ENCODE results near the gene CAD.
"Not testable (repeated sequence)": the region's sequence is repeated elsewhere in the genome, so short reads cannot be mapped to it uniquely, and the experiment has no call there.

CAD gene

GRCh38 chr2:27264753-27265535 is 47.8 kb downstream of the CAD start:
- TF ChIP-seq CTCF (IDR thresholded peaks at IDR 0.05; ENCODE audit: low read depth, low read length, poor library complexity, severe bottlenecking), result peak; percentile 73
- TF ChIP-seq EZH2phosphoT487 (IDR thresholded peaks at IDR 0.05; ENCODE audit: borderline replicate concordance, low read length), result no peak
- H3K27ac ChIP-seq (ENCODE audit: low read depth, low read length), result no peak overlapping the region
- no peaks in the 10 kb centered on the region for H3K36me3 ChIP-seq (ENCODE audit: control insufficient read depth, low read length)
- no peaks in the 10 kb centered on the region for H3K79me2 ChIP-seq (ENCODE audit: control insufficient read depth, low read length)
- H3K27me3 ChIP-seq (ENCODE audit: control insufficient read depth, low read length), result peaks cover 68% of the 10 kb centered on the region
- peak overlapping the region; percentile 89 for H3K4me2 ChIP-seq (ENCODE audit: low read length)
- H3K4me1 ChIP-seq (ENCODE audit: control insufficient read depth, low read length), result peaks cover 33% of the 10 kb centered on the region
- H3K4me3 ChIP-seq (ENCODE audit: low read length), result peak overlapping the region; percentile 78
- no peaks in the 10 kb centered on the region for H3K9me3 ChIP-seq (ENCODE audit: control insufficient read depth, insufficient read depth, low read length)
- no peaks in the 10 kb centered on the region for H3F3A ChIP-seq (ENCODE audit: control insufficient read depth, insufficient read depth)
- no peaks in the 10 kb centered on the region for H4K20me1 ChIP-seq (ENCODE audit: control insufficient read depth, insufficient read depth, low read depth, low read length)
- H3K9me2 ChIP-seq (replicated peaks; ENCODE audit: control insufficient read depth, low read length), result no peaks in the 10 kb centered on the region

GRCh38 chr2:27265536-27265870 is 48.3 kb downstream of the CAD start:
- Histone ChIP-seq H3K4me1 (ENCODE audit: control insufficient read depth, low read length) (peaks cover 33% of the 10 kb centered on the region), H3F3A (ENCODE audit: control insufficient read depth, insufficient read depth) (no peaks in the 10 kb centered on the region), H3K4me3 (ENCODE audit: low read length) (no peak overlapping the region), H4K20me1 (ENCODE audit: control insufficient read depth, insufficient read depth, low read depth, low read length) (no peaks in the 10 kb centered on the region), H3K27me3 (ENCODE audit: control insufficient read depth, low read length) (peaks cover 62% of the 10 kb centered on the region), H3K9me3 (ENCODE audit: control insufficient read depth, insufficient read depth, low read length) (no peaks in the 10 kb centered on the region), H3K79me2 (ENCODE audit: control insufficient read depth, low read length) (no peaks in the 10 kb centered on the region), H3K9me2 (replicated peaks; ENCODE audit: control insufficient read depth, low read length) (no peaks in the 10 kb centered on the region), H3K27ac (ENCODE audit: low read depth, low read length) (no peak overlapping the region), H3K36me3 (ENCODE audit: control insufficient read depth, low read length) (no peaks in the 10 kb centered on the region), H3K4me2 (ENCODE audit: low read length) (no peak overlapping the region; the same call in 1 of the 2 replicates)
- no peak for TF ChIP-seq EZH2phosphoT487 (IDR thresholded peaks at IDR 0.05; ENCODE audit: borderline replicate concordance, low read length)
- TF ChIP-seq CTCF (IDR thresholded peaks at IDR 0.05; ENCODE audit: low read depth, low read length, poor library complexity, severe bottlenecking), result no peak

GRCh38 chr2:27268296-27268695 is 51.1 kb downstream of the CAD start:
- not testable (repeated sequence) for H3K9me3 ChIP-seq (ENCODE audit: control insufficient read depth, insufficient read depth, low read length); H3K36me3 ChIP-seq (ENCODE audit: control insufficient read depth, low read length); H4K20me1 ChIP-seq (ENCODE audit: control insufficient read depth, insufficient read depth, low read depth, low read length); H3K79me2 ChIP-seq (ENCODE audit: control insufficient read depth, low read length); H3F3A ChIP-seq (ENCODE audit: control insufficient read depth, insufficient read depth); H3K4me3 ChIP-seq (ENCODE audit: low read length); H3K27ac ChIP-seq (ENCODE audit: low read depth, low read length); H3K9me2 ChIP-seq (replicated peaks; ENCODE audit: control insufficient read depth, low read length); H3K4me2 ChIP-seq (ENCODE audit: low read length)
- Histone ChIP-seq H3K4me1 (ENCODE audit: control insufficient read depth, low read length) (peaks cover 27% of the 10 kb centered on the region), H3K27me3 (ENCODE audit: control insufficient read depth, low read length) (peaks cover 36% of the 10 kb centered on the region)

- Histone ChIP-seq H3K9me2 (replicated peaks; ENCODE audit: control insufficient read depth, low read length) (no peaks in the 10 kb centered on the region), H3K27ac (ENCODE audit: low read depth, low read length) (no peak overlapping the region), H3K9me3 (ENCODE audit: control insufficient read depth, insufficient read depth, low read length) (no peaks in the 10 kb centered on the region), H3K4me3 (ENCODE audit: low read length) (no peak overlapping the region), H3F3A (ENCODE audit: control insufficient read depth, insufficient read depth) (no peaks in the 10 kb centered on the region; the same call in 1 of the 2 replicates), H3K4me2 (ENCODE audit: low read length) (no peak overlapping the region), H3K36me3 (ENCODE audit: control insufficient read depth, low read length) (no peaks in the 10 kb centered on the region), H3K79me2 (ENCODE audit: control insufficient read depth, low read length) (no peaks in the 10 kb centered on the region), H4K20me1 (ENCODE audit: control insufficient read depth, insufficient read depth, low read depth, low read length) (no peaks in the 10 kb centered on the region), H3K4me1 (ENCODE audit: control insufficient read depth, low read length) (peaks cover 9% of the 10 kb centered on the region), H3K27me3 (ENCODE audit: control insufficient read depth, low read length) (peaks cover 18% of the 10 kb centered on the region)
- TF ChIP-seq CTCF (IDR thresholded peaks at IDR 0.05; ENCODE audit: low read depth, low read length, poor library complexity, severe bottlenecking) (no peak), EZH2phosphoT487 (IDR thresholded peaks at IDR 0.05; ENCODE audit: borderline replicate concordance, low read length) (no peak)
Measured at GRCh38 chr2:27270131-27270530, 53.0 kb downstream of the CAD start.
